Neural progenitor cell (in vitro differentiated cells): Measurements from ENCODE around the gene SMOC2. TPM values are rescaled to one million over a fixed set of nuclear protein-coding genes. Genes with fewer than 3 reads are reported as not detected.

Experiments used
- DNase-seq: peaks from one replicate; pipeline ENCODE4 v3.0.0-alpha.2; 2016; ENCODE audit warnings: low spot score
- H2AFZ ChIP-seq: fragments of 200-600 bp; sonication (generic); replicated peaks from 2 replicates; pipeline ENCODE4 v1.6.1; 2016; ENCODE audit warnings: antibody characterized with exemption
- H3F3A ChIP-seq: fragments of 200-600 bp; sonication (generic); 2 replicates; pipeline ENCODE4 v1.6.1; 2016; ENCODE audit warnings: antibody characterized with exemption, low read depth
- H3K27ac ChIP-seq: fragments of 200-600 bp; sonication (generic); 2 replicates; pipeline ENCODE4 v1.5.1; 2016; ENCODE audit warnings: mild to moderate bottlenecking
- H3K27me3 ChIP-seq: fragments of 200-600 bp; sonication (generic); 2 replicates; pipeline ENCODE4 v1.6.1; 2016; ENCODE audit warnings: mild to moderate bottlenecking, moderate library complexity
- H3K36me3 ChIP-seq: fragments of 200-600 bp; sonication (generic); 2 replicates; pipeline ENCODE4 v1.5.1; 2016
- H3K4me1 ChIP-seq: fragments of 200-600 bp; sonication (generic); 2 replicates; pipeline ENCODE4 v1.6.1; 2016; ENCODE audit warnings: mixed run types
- H3K4me2 ChIP-seq: fragments of 200-600 bp; sonication (generic); 2 replicates; pipeline ENCODE4 v1.6.1; 2016
- H3K4me3 ChIP-seq: fragments of 200-600 bp; sonication (generic); 2 replicates; pipeline ENCODE4 v1.5.1; 2016
- H3K79me2 ChIP-seq: fragments of 200-600 bp; sonication (generic); 2 replicates; pipeline ENCODE4 v1.6.1; 2016; ENCODE audit warnings: low read depth
- H3K9ac ChIP-seq: fragments of 200-600 bp; sonication (generic); 2 replicates; pipeline ENCODE4 v1.6.1; 2016
- H3K9me3 ChIP-seq: fragments of 200-600 bp; sonication (generic); 2 replicates; pipeline ENCODE4 v1.5.1; 2016; ENCODE audit warnings: low read depth
- H4K20me1 ChIP-seq: fragments of 200-600 bp; sonication (generic); 2 replicates; pipeline ENCODE4 v1.6.1; 2016; ENCODE audit warnings: low read depth
- H3K27ac Mint-ChIP-seq: 3 replicates; pipeline ENCODE4 v1.8.0; 2021; ENCODE audit warnings: mixed read lengths
- H3K27me3 Mint-ChIP-seq: 2 replicates; pipeline ENCODE4 v1.8.0; 2022; ENCODE audit warnings: low read depth, mild to moderate bottlenecking, inconsistent platforms, moderate library complexity, mixed read lengths; ENCODE audit not compliant: insufficient read depth
- H3K36me3 Mint-ChIP-seq: 3 replicates; pipeline ENCODE4 v1.8.0; 2021; ENCODE audit warnings: mixed read lengths
- H3K4me1 Mint-ChIP-seq: 3 replicates; pipeline ENCODE4 v1.8.0; 2021; ENCODE audit warnings: mixed read lengths
- H3K4me3 Mint-ChIP-seq: 3 replicates; pipeline ENCODE4 v1.8.0; 2021; ENCODE audit warnings: mild to moderate bottlenecking, moderate library complexity, mixed read lengths
- H3K9me3 Mint-ChIP-seq: 3 replicates; pipeline ENCODE4 v1.8.0; 2020; ENCODE audit warnings: mixed read lengths
- CTCF ChIP-seq: fragments of 200-600 bp; sonication (generic); IDR thresholded peaks from 2 replicates; pipeline ENCODE4 v1.5.1; 2017; ENCODE audit warnings: antibody characterized with exemption, mild to moderate bottlenecking
- EZH2 ChIP-seq: fragments of 200-600 bp; sonication (generic); IDR thresholded peaks from 2 replicates; pipeline ENCODE4 v1.6.1; 2017; ENCODE audit warnings: antibody characterized with exemption, mild to moderate bottlenecking, moderate library complexity
- EZH2phosphoT487 ChIP-seq: fragments of 200-600 bp; sonication (generic); IDR thresholded peaks from 2 replicates; pipeline ENCODE4 v1.6.1; 2017; ENCODE audit warnings: antibody characterized with exemption
- total RNA-seq: library from RNA; depleted of rRNA; stranded (reverse); fragments of >200 nt; gene quantifications from 2 replicates; pipeline ENCODE4 v1.2.3, GENCODE V29; 2015; ENCODE audit warnings: low replicate concordance

Gene SMOC2
- total RNA-seq, 1 donor from 2014 or later, result 0.75 TPM

GRCh38 chr6:168500519-168500918 is 59.5 kb downstream of the SMOC2 start:
- Mint-ChIP-seq H3K4me3 (no peak overlapping the region), H3K36me3 (no peaks in the 10 kb centered on the region), H3K4me1 (peaks cover 12% of the 10 kb centered on the region), H3K27me3 (peaks cover 6% of the 10 kb centered on the region), H3K27ac (no peak overlapping the region), H3K9me3 (peaks cover 4% of the 10 kb centered on the region)
- no peaks in the 10 kb centered on the region for H4K20me1 ChIP-seq
- no peak overlapping the region for H3K27ac ChIP-seq
- H3F3A ChIP-seq, result no peaks in the 10 kb centered on the region
- no peak overlapping the region for H3K9ac ChIP-seq
- H3K27me3 ChIP-seq, result no peaks in the 10 kb centered on the region
- H3K79me2 ChIP-seq, result no peaks in the 10 kb centered on the region
- H3K4me1 ChIP-seq, result no peaks in the 10 kb centered on the region
- H3K4me2 ChIP-seq, result no peak overlapping the region
- no peak overlapping the region for H3K4me3 ChIP-seq
- no peak overlapping the region for H2AFZ ChIP-seq
- no peaks in the 10 kb centered on the region for H3K36me3 ChIP-seq
- no peak for DNase-seq
- no peaks in the 10 kb centered on the region for H3K9me3 ChIP-seq
- TF ChIP-seq EZH2phosphoT487 (no peak), CTCF (no peak), EZH2 (no peak)

- H3K4me1 ChIP-seq, result no peaks in the 10 kb centered on the region
- Mint-ChIP-seq H3K4me3 (no peak overlapping the region), H3K4me1 (peaks cover 7% of the 10 kb centered on the region), H3K36me3 (no peaks in the 10 kb centered on the region), H3K27me3 (peaks cover 4% of the 10 kb centered on the region), H3K9me3 (peaks cover 4% of the 10 kb centered on the region), H3K27ac (no peak overlapping the region)
- H3K9ac ChIP-seq, result no peak overlapping the region
- no peaks in the 10 kb centered on the region for H4K20me1 ChIP-seq
- no peak for DNase-seq
- no peaks in the 10 kb centered on the region for H3K36me3 ChIP-seq
- H2AFZ ChIP-seq, result no peak overlapping the region
- H3K4me2 ChIP-seq, result no peak overlapping the region
- no peaks in the 10 kb centered on the region for H3K27me3 ChIP-seq
- H3K9me3 ChIP-seq, result no peaks in the 10 kb centered on the region
- H3K27ac ChIP-seq, result no peak overlapping the region
- H3K79me2 ChIP-seq, result no peaks in the 10 kb centered on the region
- H3F3A ChIP-seq, result no peaks in the 10 kb centered on the region
- H3K4me3 ChIP-seq, result no peak overlapping the region
- TF ChIP-seq EZH2phosphoT487 (no peak), CTCF (no peak), EZH2 (no peak)
These were observed 60.6 kb downstream of the SMOC2 start for GRCh38 chr6:168501561-168501960.

GRCh38 chr6:168504366-168504765 is 63.4 kb downstream of the SMOC2 start:
- no peak for DNase-seq
- Histone ChIP-seq H4K20me1 (no peaks in the 10 kb centered on the region), H3K4me2 (no peak overlapping the region), H3K9me3 (no peaks in the 10 kb centered on the region), H3K27me3 (no peaks in the 10 kb centered on the region), H3K27ac (no peak overlapping the region), H3F3A (no peaks in the 10 kb centered on the region), H3K36me3 (no peaks in the 10 kb centered on the region), H3K4me3 (no peak overlapping the region), H3K9ac (no peak overlapping the region), H2AFZ (no peak overlapping the region), H3K4me1 (no peaks in the 10 kb centered on the region), H3K79me2 (no peaks in the 10 kb centered on the region)
- Mint-ChIP-seq H3K27me3 (peaks cover 4% of the 10 kb centered on the region), H3K27ac (no peak overlapping the region), H3K36me3 (no peaks in the 10 kb centered on the region), H3K4me3 (no peak overlapping the region), H3K4me1 (no peaks in the 10 kb centered on the region), H3K9me3 (peaks cover 4% of the 10 kb centered on the region)
- TF ChIP-seq EZH2 (no peak), EZH2phosphoT487 (no peak), CTCF (no peak)

- no peaks in the 10 kb centered on the region for H3K4me1 ChIP-seq
- Mint-ChIP-seq H3K36me3 (no peaks in the 10 kb centered on the region), H3K4me1 (peaks cover 2% of the 10 kb centered on the region), H3K27ac (no peak overlapping the region), H3K27me3 (peaks cover 4% of the 10 kb centered on the region), H3K9me3 (peaks cover 4% of the 10 kb centered on the region), H3K4me3 (no peak overlapping the region)
- no peak overlapping the region for H3K4me3 ChIP-seq
- H3K9ac ChIP-seq, result no peak overlapping the region
- H3F3A ChIP-seq, result no peaks in the 10 kb centered on the region
- no peak overlapping the region for H2AFZ ChIP-seq
- H3K9me3 ChIP-seq, result no peaks in the 10 kb centered on the region
- no peaks in the 10 kb centered on the region for H3K79me2 ChIP-seq
- H3K27me3 ChIP-seq, result no peaks in the 10 kb centered on the region
- no peak overlapping the region for H3K4me2 ChIP-seq
- H4K20me1 ChIP-seq, result no peaks in the 10 kb centered on the region
- TF ChIP-seq EZH2phosphoT487, result no peak
- no peak for TF ChIP-seq CTCF
- no peak for TF ChIP-seq EZH2
- no peaks in the 10 kb centered on the region for H3K36me3 ChIP-seq
- H3K27ac ChIP-seq, result no peak overlapping the region
- DNase-seq, result no peak
These were observed 65.5 kb downstream of the SMOC2 start for GRCh38 chr6:168506460-168506859.
